ENCODE measurements around the gene CDSN.

DNA sequence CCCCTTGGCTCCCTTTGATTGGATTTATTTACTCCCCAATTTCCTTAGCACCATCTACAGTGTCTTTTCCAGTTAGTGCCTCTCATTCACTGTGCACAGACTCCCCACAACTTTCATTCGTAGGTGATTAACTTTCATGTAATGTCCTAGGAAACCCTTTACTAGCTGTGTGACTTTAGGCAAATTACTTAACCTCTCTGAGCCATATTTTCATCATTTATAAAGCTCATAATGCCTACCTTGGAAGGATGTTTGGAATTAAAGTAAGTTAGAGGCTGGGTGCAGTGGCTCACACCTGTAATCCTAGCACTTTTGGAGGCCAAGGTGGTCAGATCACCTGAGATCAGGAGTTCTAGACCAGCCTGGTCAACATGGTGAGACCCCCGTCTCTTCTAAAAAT lies 28.0 kb downstream of the CDSN start:
- TF ChIP-seq, protein P1, sequence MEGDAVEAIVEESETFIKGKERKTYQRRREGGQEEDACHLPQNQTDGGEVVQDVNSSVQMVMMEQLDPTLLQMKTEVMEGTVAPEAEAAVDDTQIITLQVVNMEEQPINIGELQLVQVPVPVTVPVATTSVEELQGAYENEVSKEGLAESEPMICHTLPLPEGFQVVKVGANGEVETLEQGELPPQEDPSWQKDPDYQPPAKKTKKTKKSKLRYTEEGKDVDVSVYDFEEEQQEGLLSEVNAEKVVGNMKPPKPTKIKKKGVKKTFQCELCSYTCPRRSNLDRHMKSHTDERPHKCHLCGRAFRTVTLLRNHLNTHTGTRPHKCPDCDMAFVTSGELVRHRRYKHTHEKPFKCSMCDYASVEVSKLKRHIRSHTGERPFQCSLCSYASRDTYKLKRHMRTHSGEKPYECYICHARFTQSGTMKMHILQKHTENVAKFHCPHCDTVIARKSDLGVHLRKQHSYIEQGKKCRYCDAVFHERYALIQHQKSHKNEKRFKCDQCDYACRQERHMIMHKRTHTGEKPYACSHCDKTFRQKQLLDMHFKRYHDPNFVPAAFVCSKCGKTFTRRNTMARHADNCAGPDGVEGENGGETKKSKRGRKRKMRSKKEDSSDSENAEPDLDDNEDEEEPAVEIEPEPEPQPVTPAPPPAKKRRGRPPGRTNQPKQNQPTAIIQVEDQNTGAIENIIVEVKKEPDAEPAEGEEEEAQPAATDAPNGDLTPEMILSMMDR (conservative IDR thresholded peaks at IDR 0.05; ENCODE audit: low read length): no peak
- TF ChIP-seq EZH2phosphoT487 (IDR thresholded peaks at IDR 0.05; ENCODE audit: borderline replicate concordance): no peak

All from Loucy (cell line).